Measurements from ENCODE around the gene GABRB3. TPM values are rescaled to one million over a fixed set of nuclear protein-coding genes. Genes with fewer than 3 reads are reported as not detected.

GABRB3 gene
- total and polyA plus RNA-seq, 4 donors: 0.09 to 1.2 (median 0.50) TPM

DNA sequence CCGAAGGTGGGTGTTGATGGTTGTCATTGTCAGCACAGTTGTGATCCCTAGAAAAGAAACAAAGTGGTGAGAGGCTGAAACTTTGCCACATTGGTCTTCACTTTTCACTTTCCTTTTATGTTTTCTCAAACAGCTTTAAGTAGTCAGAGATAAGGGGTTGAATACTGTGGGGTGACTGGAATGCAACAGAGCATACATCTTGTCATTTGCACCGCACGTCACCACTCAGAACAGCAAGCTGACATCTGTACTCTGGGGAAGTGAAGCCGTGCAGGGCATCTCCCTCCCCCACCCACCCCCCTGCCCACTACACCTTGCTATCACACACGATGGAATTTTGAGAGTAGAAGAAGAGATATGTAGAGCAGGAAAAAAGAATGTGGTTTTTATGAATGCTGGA is 211.7 kb downstream of the GABRB3 start:
- Histone ChIP-seq H3K27me3 (ENCODE audit: control insufficient read depth in 4 of 4, insufficient read depth in 4 of 4, low read length in 3 of 4) (peaks cover 0 to 2% (median 0%) of the 10 kb centered on the region in 4 donors), H3K9me3 (ENCODE audit: control insufficient read depth in 4 of 4, low read length in 3 of 4) (peaks cover 0 to 2% (median 0%) of the 10 kb centered on the region in 4 donors), H3K4me3 (ENCODE audit: low read depth in 1 of 3, low read length in 3 of 3) (no peak overlapping the region), H3K9ac (ENCODE audit: low read depth in 1 of 2, low read length in 2 of 2) (no peak overlapping the region), H3K4me1 (ENCODE audit: control insufficient read depth in 4 of 4, insufficient read depth in 4 of 4, low read length in 3 of 4) (no peaks in the 10 kb centered on the region), H3K36me3 (ENCODE audit: control insufficient read depth in 4 of 4, insufficient read depth in 3 of 4, low read depth in 1 of 4, low read length in 3 of 4) (no peaks in the 10 kb centered on the region), H3K27ac (ENCODE audit: low read depth in 1 of 2, low read length in 2 of 2) (no peak overlapping the region)
- no peak for DNase-seq (ENCODE audit: low spot score)
- 37% methylated on average over 5 of the region's 5 CpGs for WGBS
- TF ChIP-seq, protein P1, sequence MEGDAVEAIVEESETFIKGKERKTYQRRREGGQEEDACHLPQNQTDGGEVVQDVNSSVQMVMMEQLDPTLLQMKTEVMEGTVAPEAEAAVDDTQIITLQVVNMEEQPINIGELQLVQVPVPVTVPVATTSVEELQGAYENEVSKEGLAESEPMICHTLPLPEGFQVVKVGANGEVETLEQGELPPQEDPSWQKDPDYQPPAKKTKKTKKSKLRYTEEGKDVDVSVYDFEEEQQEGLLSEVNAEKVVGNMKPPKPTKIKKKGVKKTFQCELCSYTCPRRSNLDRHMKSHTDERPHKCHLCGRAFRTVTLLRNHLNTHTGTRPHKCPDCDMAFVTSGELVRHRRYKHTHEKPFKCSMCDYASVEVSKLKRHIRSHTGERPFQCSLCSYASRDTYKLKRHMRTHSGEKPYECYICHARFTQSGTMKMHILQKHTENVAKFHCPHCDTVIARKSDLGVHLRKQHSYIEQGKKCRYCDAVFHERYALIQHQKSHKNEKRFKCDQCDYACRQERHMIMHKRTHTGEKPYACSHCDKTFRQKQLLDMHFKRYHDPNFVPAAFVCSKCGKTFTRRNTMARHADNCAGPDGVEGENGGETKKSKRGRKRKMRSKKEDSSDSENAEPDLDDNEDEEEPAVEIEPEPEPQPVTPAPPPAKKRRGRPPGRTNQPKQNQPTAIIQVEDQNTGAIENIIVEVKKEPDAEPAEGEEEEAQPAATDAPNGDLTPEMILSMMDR (IDR thresholded peaks at IDR 0.05; ENCODE audit: low read depth, low read length, missing input control): no peak
- TF ChIP-seq HNF4A (conservative IDR thresholded peaks at IDR 0.05) (no peak), GABPA (IDR thresholded peaks at IDR 0.05 in 1 of 2, conservative IDR thresholded peaks at IDR 0.05 in 1 of 2) (no peak), SP1 (IDR thresholded peaks at IDR 0.05) (no peak)

DNA sequence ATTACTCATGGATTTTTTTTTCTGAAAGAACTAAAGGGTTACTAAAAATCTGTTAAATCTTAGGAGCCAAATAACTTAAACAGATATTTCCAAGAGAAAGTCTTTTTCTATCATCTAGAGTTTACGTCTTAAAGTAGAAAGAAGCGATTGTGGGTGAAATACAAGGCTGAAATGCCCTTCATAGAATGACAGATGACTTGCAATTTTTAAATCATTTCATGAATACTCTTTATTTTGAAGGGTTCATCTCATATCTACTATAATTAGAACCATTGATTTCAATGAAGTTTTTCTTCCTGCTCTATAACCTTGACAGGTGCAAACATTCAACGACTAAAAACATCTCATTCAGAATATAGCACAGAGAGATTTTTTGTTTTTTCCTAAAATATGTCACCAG is 217.0 kb downstream of the GABRB3 start:
- no peak overlapping the region for H3K27ac ChIP-seq (ENCODE audit: low read depth in 1 of 2, low read length in 2 of 2)
- H3K4me3 ChIP-seq (ENCODE audit: low read depth in 1 of 3, low read length in 3 of 3): no peak overlapping the region
- H3K36me3 ChIP-seq (ENCODE audit: control insufficient read depth in 4 of 4, insufficient read depth in 3 of 4, low read depth in 1 of 4, low read length in 3 of 4): no peaks in the 10 kb centered on the region
- no peak for DNase-seq (ENCODE audit: low spot score)
- H3K4me1 ChIP-seq (ENCODE audit: control insufficient read depth in 4 of 4, insufficient read depth in 4 of 4, low read length in 3 of 4): no peaks in the 10 kb centered on the region
- 76% methylated on average over 3 of the region's 3 CpGs for WGBS
- H3K9me3 ChIP-seq (ENCODE audit: control insufficient read depth in 4 of 4, low read length in 3 of 4): peaks cover 0 to 2% (median 0%) of the 10 kb centered on the region in 4 donors
- TF ChIP-seq, protein P2, sequence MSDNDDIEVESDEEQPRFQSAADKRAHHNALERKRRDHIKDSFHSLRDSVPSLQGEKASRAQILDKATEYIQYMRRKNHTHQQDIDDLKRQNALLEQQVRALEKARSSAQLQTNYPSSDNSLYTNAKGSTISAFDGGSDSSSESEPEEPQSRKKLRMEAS (IDR thresholded peaks at IDR 0.05): no peak
- no peak for TF ChIP-seq HNF4G (IDR thresholded peaks at IDR 0.05)
- no peaks in the 10 kb centered on the region for H3K27me3 ChIP-seq (ENCODE audit: control insufficient read depth in 4 of 4, insufficient read depth in 4 of 4, low read length in 3 of 4)
- H3K9ac ChIP-seq (ENCODE audit: low read depth in 1 of 2, low read length in 2 of 2): no peak overlapping the region

DNA sequence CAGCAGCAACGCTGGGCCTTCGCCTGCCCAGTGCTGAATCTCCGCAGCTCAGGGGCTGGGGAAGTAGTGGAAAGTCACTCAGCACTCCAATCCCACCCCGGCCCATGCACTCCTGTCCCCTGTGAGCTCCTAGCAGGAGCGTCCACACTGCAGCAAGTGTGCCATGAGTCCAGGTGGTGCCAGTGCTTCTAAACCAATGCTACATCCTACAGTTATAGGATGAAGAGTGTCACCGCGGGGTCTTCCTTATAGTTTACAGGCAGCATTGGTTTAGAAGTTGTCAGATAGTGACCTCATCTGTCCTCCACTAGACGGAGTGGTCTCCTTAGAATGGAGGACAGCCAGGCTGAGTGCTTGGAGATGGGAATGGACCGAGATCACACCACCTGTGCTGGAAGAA is 221.4 kb downstream of the GABRB3 start:
- Histone ChIP-seq H3K9me3 (ENCODE audit: control insufficient read depth in 4 of 4, low read length in 3 of 4) (no peaks in the 10 kb centered on the region), H3K27me3 (ENCODE audit: control insufficient read depth in 4 of 4, insufficient read depth in 4 of 4, low read length in 3 of 4) (no peaks in the 10 kb centered on the region), H3K4me1 (ENCODE audit: control insufficient read depth in 4 of 4, insufficient read depth in 4 of 4, low read length in 3 of 4) (no peaks in the 10 kb centered on the region), H3K9ac (ENCODE audit: low read depth in 1 of 2, low read length in 2 of 2) (no peak overlapping the region), H3K27ac (ENCODE audit: low read depth in 1 of 2, low read length in 2 of 2) (no peak overlapping the region), H3K4me3 (ENCODE audit: low read depth in 1 of 3, low read length in 3 of 3) (no peak overlapping the region), H3K36me3 (ENCODE audit: control insufficient read depth in 4 of 4, insufficient read depth in 3 of 4, low read depth in 1 of 4, low read length in 3 of 4) (no peaks in the 10 kb centered on the region)
- 82% methylated on average over 9 of the region's 9 CpGs for WGBS
- DNase-seq (ENCODE audit: low spot score): no peak
- TF ChIP-seq, protein P3, sequence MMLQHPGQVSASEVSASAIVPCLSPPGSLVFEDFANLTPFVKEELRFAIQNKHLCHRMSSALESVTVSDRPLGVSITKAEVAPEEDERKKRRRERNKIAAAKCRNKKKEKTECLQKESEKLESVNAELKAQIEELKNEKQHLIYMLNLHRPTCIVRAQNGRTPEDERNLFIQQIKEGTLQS (IDR thresholded peaks at IDR 0.05): no peak
- no peak for TF ChIP-seq FOXA2 (IDR thresholded peaks at IDR 0.05)
- no peak for TF ChIP-seq SP1 (IDR thresholded peaks at IDR 0.05)
- TF ChIP-seq HNF4G (IDR thresholded peaks at IDR 0.05): no peak
- no peak for TF ChIP-seq FOXA1 (IDR thresholded peaks at IDR 0.05)
- no peak for TF ChIP-seq GABPA (IDR thresholded peaks at IDR 0.05 in 1 of 2, conservative IDR thresholded peaks at IDR 0.05 in 1 of 2)
- TF ChIP-seq, protein P4, sequence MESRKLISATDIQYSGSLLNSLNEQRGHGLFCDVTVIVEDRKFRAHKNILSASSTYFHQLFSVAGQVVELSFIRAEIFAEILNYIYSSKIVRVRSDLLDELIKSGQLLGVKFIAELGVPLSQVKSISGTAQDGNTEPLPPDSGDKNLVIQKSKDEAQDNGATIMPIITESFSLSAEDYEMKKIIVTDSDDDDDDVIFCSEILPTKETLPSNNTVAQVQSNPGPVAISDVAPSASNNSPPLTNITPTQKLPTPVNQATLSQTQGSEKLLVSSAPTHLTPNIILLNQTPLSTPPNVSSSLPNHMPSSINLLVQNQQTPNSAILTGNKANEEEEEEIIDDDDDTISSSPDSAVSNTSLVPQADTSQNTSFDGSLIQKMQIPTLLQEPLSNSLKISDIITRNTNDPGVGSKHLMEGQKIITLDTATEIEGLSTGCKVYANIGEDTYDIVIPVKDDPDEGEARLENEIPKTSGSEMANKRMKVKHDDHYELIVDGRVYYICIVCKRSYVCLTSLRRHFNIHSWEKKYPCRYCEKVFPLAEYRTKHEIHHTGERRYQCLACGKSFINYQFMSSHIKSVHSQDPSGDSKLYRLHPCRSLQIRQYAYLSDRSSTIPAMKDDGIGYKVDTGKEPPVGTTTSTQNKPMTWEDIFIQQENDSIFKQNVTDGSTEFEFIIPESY (IDR thresholded peaks at IDR 0.05): no peak
- TF ChIP-seq EGR1 (IDR thresholded peaks at IDR 0.05; ENCODE audit: low read depth in 2 of 2): no peak
- TF ChIP-seq, protein P2 (IDR thresholded peaks at IDR 0.05): no peak
- no peak for TF ChIP-seq TAF1 (conservative IDR thresholded peaks at IDR 0.05)
- no peak for TF ChIP-seq JUND (IDR thresholded peaks at IDR 0.05)
- TF ChIP-seq RXRA (IDR thresholded peaks at IDR 0.05): no peak
- TF ChIP-seq YY1 (IDR thresholded peaks at IDR 0.05): no peak
- no peak for TF ChIP-seq NR2F2 (IDR thresholded peaks at IDR 0.05)
- TF ChIP-seq, protein P1 (IDR thresholded peaks at IDR 0.05; ENCODE audit: low read depth, low read length, missing input control): no peak
- no peak for TF ChIP-seq HNF4A (conservative IDR thresholded peaks at IDR 0.05)
- TF ChIP-seq, protein P5, sequence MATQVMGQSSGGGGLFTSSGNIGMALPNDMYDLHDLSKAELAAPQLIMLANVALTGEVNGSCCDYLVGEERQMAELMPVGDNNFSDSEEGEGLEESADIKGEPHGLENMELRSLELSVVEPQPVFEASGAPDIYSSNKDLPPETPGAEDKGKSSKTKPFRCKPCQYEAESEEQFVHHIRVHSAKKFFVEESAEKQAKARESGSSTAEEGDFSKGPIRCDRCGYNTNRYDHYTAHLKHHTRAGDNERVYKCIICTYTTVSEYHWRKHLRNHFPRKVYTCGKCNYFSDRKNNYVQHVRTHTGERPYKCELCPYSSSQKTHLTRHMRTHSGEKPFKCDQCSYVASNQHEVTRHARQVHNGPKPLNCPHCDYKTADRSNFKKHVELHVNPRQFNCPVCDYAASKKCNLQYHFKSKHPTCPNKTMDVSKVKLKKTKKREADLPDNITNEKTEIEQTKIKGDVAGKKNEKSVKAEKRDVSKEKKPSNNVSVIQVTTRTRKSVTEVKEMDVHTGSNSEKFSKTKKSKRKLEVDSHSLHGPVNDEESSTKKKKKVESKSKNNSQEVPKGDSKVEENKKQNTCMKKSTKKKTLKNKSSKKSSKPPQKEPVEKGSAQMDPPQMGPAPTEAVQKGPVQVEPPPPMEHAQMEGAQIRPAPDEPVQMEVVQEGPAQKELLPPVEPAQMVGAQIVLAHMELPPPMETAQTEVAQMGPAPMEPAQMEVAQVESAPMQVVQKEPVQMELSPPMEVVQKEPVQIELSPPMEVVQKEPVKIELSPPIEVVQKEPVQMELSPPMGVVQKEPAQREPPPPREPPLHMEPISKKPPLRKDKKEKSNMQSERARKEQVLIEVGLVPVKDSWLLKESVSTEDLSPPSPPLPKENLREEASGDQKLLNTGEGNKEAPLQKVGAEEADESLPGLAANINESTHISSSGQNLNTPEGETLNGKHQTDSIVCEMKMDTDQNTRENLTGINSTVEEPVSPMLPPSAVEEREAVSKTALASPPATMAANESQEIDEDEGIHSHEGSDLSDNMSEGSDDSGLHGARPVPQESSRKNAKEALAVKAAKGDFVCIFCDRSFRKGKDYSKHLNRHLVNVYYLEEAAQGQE (IDR thresholded peaks at IDR 0.05): no peak
- TF ChIP-seq RAD21 (IDR thresholded peaks at IDR 0.05): no peak
